ENCODE results near the gene CD40.

DNA sequence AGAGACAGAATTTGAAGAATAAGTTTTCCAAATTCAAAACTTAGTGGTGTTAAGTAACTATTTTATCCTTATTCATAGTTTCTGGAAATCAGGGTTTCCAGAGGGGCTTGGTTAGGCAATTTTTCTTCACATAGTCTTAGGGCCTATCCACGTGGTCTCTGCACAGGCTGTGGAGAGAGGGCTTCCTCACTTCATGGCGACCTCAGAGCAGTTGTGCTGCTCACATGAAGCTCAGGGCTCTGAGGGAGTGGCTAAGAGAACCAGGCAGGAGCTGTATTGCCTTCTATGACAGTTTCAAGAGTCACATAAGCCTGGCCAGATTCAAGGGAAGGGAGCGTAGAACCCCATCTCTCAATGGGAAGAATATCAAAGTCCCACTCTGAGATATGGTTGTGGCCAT lies 13.9 kb upstream of the CD40 start:
- TF ChIP-seq, protein P1, sequence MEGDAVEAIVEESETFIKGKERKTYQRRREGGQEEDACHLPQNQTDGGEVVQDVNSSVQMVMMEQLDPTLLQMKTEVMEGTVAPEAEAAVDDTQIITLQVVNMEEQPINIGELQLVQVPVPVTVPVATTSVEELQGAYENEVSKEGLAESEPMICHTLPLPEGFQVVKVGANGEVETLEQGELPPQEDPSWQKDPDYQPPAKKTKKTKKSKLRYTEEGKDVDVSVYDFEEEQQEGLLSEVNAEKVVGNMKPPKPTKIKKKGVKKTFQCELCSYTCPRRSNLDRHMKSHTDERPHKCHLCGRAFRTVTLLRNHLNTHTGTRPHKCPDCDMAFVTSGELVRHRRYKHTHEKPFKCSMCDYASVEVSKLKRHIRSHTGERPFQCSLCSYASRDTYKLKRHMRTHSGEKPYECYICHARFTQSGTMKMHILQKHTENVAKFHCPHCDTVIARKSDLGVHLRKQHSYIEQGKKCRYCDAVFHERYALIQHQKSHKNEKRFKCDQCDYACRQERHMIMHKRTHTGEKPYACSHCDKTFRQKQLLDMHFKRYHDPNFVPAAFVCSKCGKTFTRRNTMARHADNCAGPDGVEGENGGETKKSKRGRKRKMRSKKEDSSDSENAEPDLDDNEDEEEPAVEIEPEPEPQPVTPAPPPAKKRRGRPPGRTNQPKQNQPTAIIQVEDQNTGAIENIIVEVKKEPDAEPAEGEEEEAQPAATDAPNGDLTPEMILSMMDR (IDR thresholded peaks at IDR 0.05; ENCODE audit: low read depth, low read length) = no peak
- TF ChIP-seq POLR2A (IDR thresholded peaks at IDR 0.05; ENCODE audit: extremely low read depth, insufficient read length) = no peak
- TF ChIP-seq, protein P2, sequence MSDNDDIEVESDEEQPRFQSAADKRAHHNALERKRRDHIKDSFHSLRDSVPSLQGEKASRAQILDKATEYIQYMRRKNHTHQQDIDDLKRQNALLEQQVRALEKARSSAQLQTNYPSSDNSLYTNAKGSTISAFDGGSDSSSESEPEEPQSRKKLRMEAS (IDR thresholded peaks at IDR 0.05; ENCODE audit: low read depth, low read length) = no peak

All from NB4 (cell line).